K562 (cell line): ENCODE measurements around the gene NKX6-2. TPM values are rescaled to one million over a fixed set of nuclear protein-coding genes. Genes with fewer than 3 reads are reported as not detected.

Source experiments
- ATAC-seq: fragments of 200-7000 bp; cut with Tn5 transposase; 3 replicates; pipeline ENCODE4 v1.9.1; 2020; ENCODE audit warnings: moderate library complexity
- BruUV-seq: library from RNA; stranded (reverse); fragments of 400-500 nt; replicated peaks from 2 replicates; lab custom pipeline; 2021; lab: Mats Ljungman, UMichigan
- CTCF ChIA-PET: fragments of 300-600 bp; formaldehyde crosslinking; extraction: SDS; loops from one replicate; lab custom pipeline; 2021; ENCODE audit warnings: low intra/inter-chr PET ratio; lab: Yijun Ruan, JAX
- POLR2A ChIA-PET: fragments of 300-600, 350-650 bp; sonication (Branson Sonifier 250); formaldehyde crosslinking; extraction: SDS; loops from one replicate; lab custom pipeline; 2021; ENCODE audit warnings: antibody characterized with exemption, inconsistent platforms; lab: Yijun Ruan, JAX
- DNase-seq, 4 experiments: peaks; one replicate each; pipeline versions ENCODE4 v3.0.0 to v3.0.0-alpha.2; 2011 to 2018; ENCODE audit warnings: low spot score in 3 of 4, mixed read lengths in 3 of 4; ENCODE audit errors: extremely low read depth in 1 of 4
- FAIRE-seq: peaks from 2 replicates; lab custom pipeline; 2011; peaks lifted over from hg19 to GRCh38; lab: Jason Lieb, UNC
- H2AFZ ChIP-seq: 2 replicates; pipeline ENCODE4 v1.6.0; 2011; ENCODE audit warnings: low read depth, low read length, control low read depth, inconsistent platforms
- H3K27ac ChIP-seq: fragments of 200-600 bp; 3 replicates; pipeline ENCODE4 v1.8.0; 2011; ENCODE audit warnings: low read depth, mild to moderate bottlenecking, control low read depth, inconsistent platforms, low read length, moderate library complexity, mixed read lengths; ENCODE audit errors: extremely low read depth
- H3K27me3 ChIP-seq, 2 experiments: fragments of 300-600 bp in 1 of 2; 2 replicates in 1 of 2; 3 replicates in 1 of 2; pipeline versions ENCODE4 v1.6.0 to v1.8.0; 2011; ENCODE audit warnings: inconsistent platforms in 2 of 2, low read length in 2 of 2, mild to moderate bottlenecking in 1 of 2, mixed read lengths in 1 of 2, moderate library complexity in 1 of 2; ENCODE audit not compliant: control insufficient read depth in 2 of 2, insufficient read depth in 2 of 2
- H3K36me3 ChIP-seq: fragments of 300-600 bp; 3 replicates; pipeline ENCODE4 v1.8.0; 2011; ENCODE audit warnings: mild to moderate bottlenecking, low read length, inconsistent platforms; ENCODE audit not compliant: control insufficient read depth, insufficient read depth
- H3K4me1 ChIP-seq, 2 experiments: fragments of 200-600 bp in 1 of 2; replicated peaks in 1 of 2; 2 replicates in 1 of 2; 3 replicates in 1 of 2; pipeline versions ENCODE4 v1.5.1 to v1.8.0; 2011; ENCODE audit warnings: inconsistent platforms in 2 of 2, low read length in 2 of 2, mild to moderate bottlenecking in 1 of 2, mixed read lengths in 1 of 2, moderate library complexity in 1 of 2; ENCODE audit not compliant: control insufficient read depth in 2 of 2, insufficient read depth in 2 of 2
- H3K4me2 ChIP-seq: 2 replicates; pipeline ENCODE4 v1.6.1; 2011; ENCODE audit warnings: low read length, control low read depth, inconsistent platforms, mixed read lengths; ENCODE audit not compliant: insufficient read depth
- H3K4me3 ChIP-seq: fragments of 200-600 bp; sonication (generic), shearing (Covaris generic); 2 replicates; pipeline ENCODE4 v1.5.1; 2016; ENCODE audit warnings: control low read depth, inconsistent platforms
- H3K79me2 ChIP-seq: fragments of 200-600 bp; 3 replicates; pipeline ENCODE4 v1.8.0; 2011; ENCODE audit warnings: low read length, inconsistent platforms; ENCODE audit not compliant: control insufficient read depth, insufficient read depth
- H3K9ac ChIP-seq, 2 experiments: 2 replicates each; pipeline versions ENCODE4 v1.6.0 to v1.6.1; 2011; ENCODE audit warnings: low read depth in 2 of 2, low read length in 2 of 2, control low read depth in 1 of 2, inconsistent platforms in 1 of 2, mild to moderate bottlenecking in 1 of 2, mixed read lengths in 1 of 2; ENCODE audit not compliant: insufficient read depth in 1 of 2
- H3K9me1 ChIP-seq: one replicate; pipeline ENCODE4 v1.6.0; 2011; ENCODE audit warnings: inconsistent platforms, mild to moderate bottlenecking, low read length, moderate library complexity; ENCODE audit not compliant: control insufficient read depth, insufficient read depth
- H3K9me3 ChIP-seq: replicated peaks from 2 replicates; pipeline ENCODE4 v1.5.1; 2011; ENCODE audit warnings: low read depth, low read length, inconsistent platforms; ENCODE audit not compliant: control insufficient read depth, insufficient read depth
- H4K20me1 ChIP-seq: replicated peaks from 2 replicates; pipeline ENCODE4 v1.6.1; 2011; ENCODE audit warnings: low read length, inconsistent platforms, mixed read lengths; ENCODE audit not compliant: control insufficient read depth, insufficient read depth
- CREBBP ChIP-seq: IDR thresholded peaks from one replicate; pipeline ENCODE4 v1.6.1; 2012; ENCODE audit warnings: low read depth, mild to moderate bottlenecking, control low read depth, inconsistent platforms, low read length
- EP400 ChIP-seq: fragments of 450-650 bp; IDR thresholded peaks from 2 replicates; pipeline ENCODE4 v1.6.1; 2017; ENCODE audit warnings: antibody characterized with exemption, mild to moderate bottlenecking, moderate library complexity
- FOXK2 ChIP-seq, 2 experiments: fragments of 450-650 bp; IDR thresholded peaks in 1 of 2; conservative IDR thresholded peaks in 1 of 2; 2 replicates each; pipeline ENCODE4 v1.6.1; 2016; ENCODE audit warnings: low read depth in 2 of 2, mild to moderate bottlenecking in 1 of 2
- HDAC8 ChIP-seq: fragments of 450-650 bp; IDR thresholded peaks from 2 replicates; pipeline ENCODE4 v1.6.1; 2016; ENCODE audit warnings: mild to moderate bottlenecking, missing genetic modification characterization, moderate library complexity, missing compliant biosample characterization
- NCOR1 ChIP-seq: fragments of 450-650 bp; IDR thresholded peaks from 2 replicates; pipeline ENCODE4 v1.6.1; 2016; ENCODE audit warnings: mild to moderate bottlenecking, moderate library complexity
- PYGO2 ChIP-seq: fragments of 450-650 bp; IDR thresholded peaks from 2 replicates; pipeline ENCODE4 v1.6.1; 2016; ENCODE audit warnings: mild to moderate bottlenecking, missing genetic modification characterization, moderate library complexity, missing compliant biosample characterization
- SIRT6 ChIP-seq: IDR thresholded peaks from one replicate; pipeline ENCODE4 v1.6.1; 2012; ENCODE audit warnings: low read depth, mild to moderate bottlenecking, control low read depth, inconsistent platforms, low read length, moderate library complexity
- SREBF1 ChIP-seq: fragments of 150-350 bp; IDR thresholded peaks from 2 replicates; pipeline ENCODE4 v1.6.1; 2014; ENCODE audit warnings: antibody characterized with exemption, low read depth, low read length, borderline replicate concordance
- SRSF1 ChIP-seq: fragments of 200-400 bp; formaldehyde crosslinking; IDR thresholded peaks from 2 replicates; pipeline ENCODE4 v1.6.1; 2017; ENCODE audit warnings: mild to moderate bottlenecking, low read depth, low read length, moderate library complexity
- TCFL5 ChIP-seq: fragments of 250-450 bp; sonication (Bioruptor Pico); conservative IDR thresholded peaks from 2 replicates; pipeline ENCODE4 v1.6.1; 2021; ENCODE audit warnings: mild to moderate bottlenecking, moderate library complexity, matching md5 sums
- TGIF2 ChIP-seq: sonication (generic); formaldehyde crosslinking; IDR thresholded peaks from 2 replicates; pipeline ENCODE4 v1.8.1; 2022; ENCODE audit warnings: mild to moderate bottlenecking, missing genetic modification reagents, moderate library complexity
- ZC3H8 ChIP-seq: fragments of 450-650 bp; IDR thresholded peaks from 2 replicates; pipeline ENCODE4 v1.6.1; 2017
- ZNF212 ChIP-seq: fragments of 450-650 bp; formaldehyde crosslinking; IDR thresholded peaks from 2 replicates; pipeline ENCODE4 v1.4.0; 2020; ENCODE audit warnings: mild to moderate bottlenecking
- ZNF384 ChIP-seq: IDR thresholded peaks from 2 replicates; pipeline ENCODE4 v1.6.1; 2012; ENCODE audit warnings: low read depth, low read length, improper control_type of control experiment
- ZNF778 ChIP-seq: fragments of 450-650 bp; formaldehyde crosslinking; IDR thresholded peaks from 2 replicates; pipeline ENCODE4 v1.4.0; 2020; ENCODE audit warnings: mild to moderate bottlenecking, moderate library complexity
- WGBS: fragments of 100-300 bp; shearing (Covaris generic); methylation state at CpG from one replicate; pipeline ENCODE4 v1.1.6; 2016; ENCODE audit warnings: low coverage, mixed read lengths; ENCODE audit not compliant: insufficient coverage; ENCODE audit errors: missing lambda C conversion rate; 5-methylcytosine and 5-hydroxymethylcytosine counted together
- in situ Hi-C: fragments of 300-500 bp; cut with MboI; formaldehyde crosslinking; loops from 4 replicates; pipeline ENCODE4 v1.15.0; 2018; ENCODE audit warnings: inconsistent platforms, mixed read lengths
- intact Hi-C: fragments of 100-400 bp; cut with micrococcal nuclease; formaldehyde crosslinking; loops from 2 replicates; pipeline ENCODE4 v1.14.2; 2022
- polyA plus RNA-seq, 8 experiments: library from polyadenylated mRNA; depleted of rRNA in 4 of 8; stranded (reverse) in 5 of 8; unstranded in 3 of 8; fragments of >200 nt; fragmentation: Nextera tagmentation in 2 of 8; fragmentation: Illumina TruSeq in 1 of 8; extraction: Ambion mirVana in 2 of 8; extraction: Trizol in 1 of 8; gene quantifications; 2 replicates each; pipeline versions ENCODE4 v1.2.1 to v1.2.3, GENCODE V29; 2011 to 2014; ENCODE audit warnings: inconsistent platforms in 1 of 8, missing spikeins in 1 of 8
- total RNA-seq, 7 experiments: library from RNA; depleted of rRNA in 6 of 7; stranded (reverse); fragments of >200 nt in 6 of 7; fragmentation: Illumina TruSeq in 2 of 7; extraction: Trizol in 2 of 7; gene quantifications; 2 replicates each; pipeline versions ENCODE4 v1.2.1 to v1.2.3, GENCODE V29; 2011 to 2021; ENCODE audit warnings: low replicate concordance in 1 of 7
- TF ChIP-seq, protein P1 (sequence below): sonication (generic); formaldehyde crosslinking; IDR thresholded peaks from 2 replicates; pipeline ENCODE4 v1.8.1; 2022; ENCODE audit warnings: missing genetic modification reagents
- TF ChIP-seq, protein P2 (sequence below), 2 experiments: IDR thresholded peaks; 2 replicates each; pipeline ENCODE4 v1.6.1; 2012; ENCODE audit warnings: improper control_type of control experiment in 2 of 2, low read depth in 2 of 2, low read length in 2 of 2, borderline replicate concordance in 1 of 2

Gene NKX6-2
- total and polyA plus RNA-seq, 9 of the 15 experiments (the other 6 are each of a cell fraction or from before 2014, with no cell fraction given): 1.0 to 1.6 TPM; not detected in 7

DNA sequence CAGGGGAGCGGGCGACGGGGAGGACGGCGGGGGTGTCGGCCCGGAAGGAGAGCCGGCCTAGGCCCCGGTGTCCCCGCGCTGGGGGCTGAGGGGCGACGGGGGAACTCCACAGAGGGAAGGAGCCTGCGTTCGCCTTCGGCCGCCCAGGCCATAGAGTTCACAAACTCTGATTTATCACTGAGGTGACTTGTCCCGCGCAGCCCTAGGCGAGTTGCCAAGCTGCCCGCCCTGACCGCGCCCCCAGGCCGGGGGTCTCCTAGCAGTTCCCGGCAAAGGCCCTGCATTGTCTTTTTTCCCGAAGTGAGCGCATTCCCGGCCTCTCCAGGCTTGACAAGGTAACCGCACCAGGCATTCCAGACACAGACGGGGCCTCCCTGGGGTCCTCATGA is 2.9 kb upstream of the NKX6-2 start:
- DNase-seq: no peak
- ChIA-PET CTCF (no interaction called here), POLR2A (no interaction called here)
- H3K27me3 ChIP-seq: no peaks in the 10 kb centered on the region; a peak in 1 of 5 replicates
- in situ Hi-C loops: no loop called here
- no peak overlapping the region for H3K4me2 ChIP-seq
- H3K79me2 ChIP-seq: no peaks in the 10 kb centered on the region
- H3K4me1 ChIP-seq: peaks cover 0 to 4% of the 10 kb centered on the region in 2 experiments; a peak in 1 of 5 replicates
- no peak for ATAC-seq
- H3K9me3 ChIP-seq: no peaks in the 10 kb centered on the region
- FAIRE-seq: no peak
- no TSS peak for BruUV-seq
- no peak overlapping the region for H3K9ac ChIP-seq
- no peaks in the 10 kb centered on the region for H3K9me1 ChIP-seq
- intact Hi-C loops: no loop called here
- no peaks in the 10 kb centered on the region for H4K20me1 ChIP-seq
- 30% methylated on average over 8 of the region's 30 CpGs for WGBS
- H3K4me3 ChIP-seq: no peak overlapping the region
- H3K27ac ChIP-seq: no peak overlapping the region
- TF ChIP-seq TGIF2 (no peak), HDAC8 (tag) (no peak), EP400 (no peak), NCOR1 (no peak), ZC3H8 (no peak), TCFL5 (CRISPR knock-in tag) (no peak), CREBBP (no peak), PYGO2 (tag) (no peak), SRSF1 (no peak), FOXK2 (conservative IDR thresholded peaks at IDR 0.05 in 1 of 2, IDR thresholded peaks at IDR 0.05 in 1 of 2; ENCODE audit: low read depth in 2 of 2) (no peak), ZNF778 (CRISPR knock-in tag) (no peak), SREBF1 (no peak), ZNF384 (no peak), SIRT6 (no peak), ZNF212 (CRISPR knock-in tag) (no peak)
- TF ChIP-seq, protein P1, sequence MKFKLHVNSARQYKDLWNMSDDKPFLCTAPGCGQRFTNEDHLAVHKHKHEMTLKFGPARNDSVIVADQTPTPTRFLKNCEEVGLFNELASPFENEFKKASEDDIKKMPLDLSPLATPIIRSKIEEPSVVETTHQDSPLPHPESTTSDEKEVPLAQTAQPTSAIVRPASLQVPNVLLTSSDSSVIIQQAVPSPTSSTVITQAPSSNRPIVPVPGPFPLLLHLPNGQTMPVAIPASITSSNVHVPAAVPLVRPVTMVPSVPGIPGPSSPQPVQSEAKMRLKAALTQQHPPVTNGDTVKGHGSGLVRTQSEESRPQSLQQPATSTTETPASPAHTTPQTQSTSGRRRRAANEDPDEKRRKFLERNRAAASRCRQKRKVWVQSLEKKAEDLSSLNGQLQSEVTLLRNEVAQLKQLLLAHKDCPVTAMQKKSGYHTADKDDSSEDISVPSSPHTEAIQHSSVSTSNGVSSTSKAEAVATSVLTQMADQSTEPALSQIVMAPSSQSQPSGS (CRISPR knock-in tag): no peak
- TF ChIP-seq, protein P2, sequence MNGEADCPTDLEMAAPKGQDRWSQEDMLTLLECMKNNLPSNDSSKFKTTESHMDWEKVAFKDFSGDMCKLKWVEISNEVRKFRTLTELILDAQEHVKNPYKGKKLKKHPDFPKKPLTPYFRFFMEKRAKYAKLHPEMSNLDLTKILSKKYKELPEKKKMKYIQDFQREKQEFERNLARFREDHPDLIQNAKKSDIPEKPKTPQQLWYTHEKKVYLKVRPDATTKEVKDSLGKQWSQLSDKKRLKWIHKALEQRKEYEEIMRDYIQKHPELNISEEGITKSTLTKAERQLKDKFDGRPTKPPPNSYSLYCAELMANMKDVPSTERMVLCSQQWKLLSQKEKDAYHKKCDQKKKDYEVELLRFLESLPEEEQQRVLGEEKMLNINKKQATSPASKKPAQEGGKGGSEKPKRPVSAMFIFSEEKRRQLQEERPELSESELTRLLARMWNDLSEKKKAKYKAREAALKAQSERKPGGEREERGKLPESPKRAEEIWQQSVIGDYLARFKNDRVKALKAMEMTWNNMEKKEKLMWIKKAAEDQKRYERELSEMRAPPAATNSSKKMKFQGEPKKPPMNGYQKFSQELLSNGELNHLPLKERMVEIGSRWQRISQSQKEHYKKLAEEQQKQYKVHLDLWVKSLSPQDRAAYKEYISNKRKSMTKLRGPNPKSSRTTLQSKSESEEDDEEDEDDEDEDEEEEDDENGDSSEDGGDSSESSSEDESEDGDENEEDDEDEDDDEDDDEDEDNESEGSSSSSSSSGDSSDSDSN (IDR thresholded peaks at IDR 0.05; ENCODE audit: borderline replicate concordance in 1 of 2, low read depth in 2 of 2, low read length in 2 of 2): no peak
- no peaks in the 10 kb centered on the region for H3K36me3 ChIP-seq
- no peak overlapping the region for H2AFZ ChIP-seq
